Right hindlimb (tissue), 1 donor: ENCODE results near the gene PDE6H.

Experiments
- DNase-seq: peaks from one replicate; pipeline ENCODE4 v3.0.0-alpha.2; 2018

The PDE6H gene

DNA sequence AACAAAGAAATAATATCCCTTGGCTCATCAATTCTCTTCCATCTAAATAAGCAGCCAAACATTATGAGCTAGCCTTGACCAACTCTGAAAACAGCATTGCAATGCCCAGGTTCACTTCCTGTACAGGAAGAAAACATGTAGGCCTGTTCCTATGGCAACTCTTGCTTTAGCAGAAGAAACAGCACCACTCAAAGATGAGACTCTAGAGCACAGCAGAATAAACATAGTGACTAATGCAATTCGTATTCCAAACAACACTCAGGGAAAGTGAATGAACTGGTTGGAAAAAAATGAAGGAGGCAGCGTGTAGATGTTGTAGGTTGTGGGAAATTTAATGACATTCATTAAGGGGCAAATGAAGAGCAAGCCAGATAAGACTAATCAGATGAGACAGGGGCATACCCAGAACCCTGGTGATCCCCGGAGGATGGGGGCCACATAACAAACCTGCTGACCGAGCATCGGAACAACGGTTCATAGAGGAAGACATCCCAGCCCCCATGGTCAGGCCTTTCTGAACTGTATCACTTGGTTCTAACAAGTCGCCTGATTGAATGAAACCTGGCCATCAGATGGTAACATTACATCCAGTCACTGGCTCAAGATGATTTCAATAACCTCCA is 20.4 kb upstream of the PDE6H start:
- no peak for DNase-seq

DNA sequence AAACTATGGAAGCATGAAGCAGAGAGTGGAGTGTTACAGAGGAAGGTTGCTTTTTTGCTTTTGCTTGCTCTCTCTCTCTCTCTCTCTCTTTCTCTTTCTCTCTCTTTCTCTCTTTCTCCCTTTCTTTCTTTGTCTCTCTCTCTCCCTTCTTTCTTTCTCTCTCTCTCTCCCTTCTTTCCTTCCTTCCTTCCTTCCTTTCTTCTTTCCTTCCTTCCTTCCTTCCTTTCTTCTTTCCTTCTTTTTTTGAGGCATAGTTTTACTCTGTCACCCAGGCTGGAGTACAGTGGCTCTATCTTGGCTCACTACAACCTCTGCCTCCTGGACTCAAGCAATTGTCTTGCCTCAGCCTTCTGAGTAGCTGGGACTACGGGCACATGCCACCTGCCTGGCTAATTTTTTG is 19.1 kb upstream of the PDE6H start:
- DNase-seq, result no peak

DNA sequence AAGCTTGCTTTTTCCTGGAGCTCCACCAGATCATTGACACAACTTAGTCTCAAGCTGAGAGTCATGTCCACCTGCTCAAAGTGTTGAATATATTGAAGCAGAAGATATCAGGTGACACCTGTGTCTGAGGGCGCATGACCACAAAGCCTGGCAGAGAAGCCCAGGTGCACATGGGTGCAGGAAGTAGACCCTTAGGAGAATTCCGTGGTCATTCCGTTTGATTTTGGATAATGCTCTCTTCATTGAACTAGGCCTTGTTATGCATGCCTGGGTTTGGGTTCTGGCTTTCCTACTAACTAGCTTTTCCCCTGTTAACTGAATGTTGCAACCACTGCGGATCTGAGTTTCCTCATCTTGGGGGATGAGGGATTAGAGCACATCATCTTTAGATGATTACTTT is 18.6 kb upstream of the PDE6H start:
- no peak for DNase-seq

DNA sequence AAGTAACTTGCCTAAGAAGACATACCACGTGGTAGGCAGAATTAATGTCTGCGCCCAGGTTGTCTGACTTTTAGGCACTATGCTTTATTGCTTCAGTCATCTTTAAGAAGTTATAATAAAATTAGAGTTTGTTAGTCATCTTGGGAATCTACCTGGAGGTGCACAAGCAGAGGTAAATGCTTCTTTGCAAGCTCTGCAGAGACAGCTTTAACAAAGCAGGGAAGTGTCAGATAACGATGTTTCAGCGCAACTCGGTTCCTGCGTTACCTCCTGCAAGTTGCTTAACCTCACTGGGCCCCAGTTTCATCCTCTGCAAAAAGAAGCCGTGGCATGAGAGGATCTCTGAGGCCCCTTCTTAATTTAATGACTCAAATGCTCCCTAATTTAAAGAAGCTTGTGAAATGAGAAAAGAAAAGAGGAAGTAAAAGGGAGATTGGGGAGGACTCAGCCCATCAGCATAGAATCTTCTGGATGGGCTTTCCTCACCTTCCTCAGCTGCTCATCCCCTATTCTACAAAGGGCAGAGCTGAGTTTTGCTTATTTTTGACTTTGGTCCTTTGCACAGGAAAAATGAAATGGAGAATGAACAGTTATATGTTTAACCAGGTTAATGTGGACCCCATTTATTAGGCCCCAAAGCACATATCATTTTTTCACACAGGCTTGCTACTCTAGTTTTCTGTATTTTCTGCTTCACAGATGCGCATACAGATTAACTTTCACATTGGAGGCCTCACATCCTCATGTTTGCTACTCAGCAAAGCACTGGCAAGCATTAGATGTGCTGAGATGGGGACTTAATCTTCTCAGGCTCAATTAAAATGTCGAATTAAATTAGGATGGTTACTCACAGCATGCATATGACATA is 16.6 kb upstream of the PDE6H start:
- DNase-seq, result no peak

DNA sequence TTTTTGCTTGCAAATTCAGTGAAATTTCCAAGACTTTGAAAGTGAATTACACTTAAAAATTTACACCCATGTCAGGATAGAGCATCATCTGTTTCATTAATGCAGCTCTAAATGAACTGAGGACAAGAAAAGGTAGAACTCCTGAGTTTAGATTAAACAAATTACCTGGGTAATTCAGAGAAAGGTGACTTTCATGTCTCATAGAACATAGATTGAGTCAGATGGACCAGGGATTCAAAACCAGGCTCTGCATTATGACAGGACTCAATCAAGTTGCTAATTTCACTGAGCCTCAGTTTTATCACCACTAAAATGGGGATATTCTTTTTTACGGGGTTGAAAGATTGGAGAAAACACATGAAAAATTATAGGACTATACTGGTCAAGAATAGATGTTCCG is 15.9 kb upstream of the PDE6H start:
- no peak for DNase-seq

DNA sequence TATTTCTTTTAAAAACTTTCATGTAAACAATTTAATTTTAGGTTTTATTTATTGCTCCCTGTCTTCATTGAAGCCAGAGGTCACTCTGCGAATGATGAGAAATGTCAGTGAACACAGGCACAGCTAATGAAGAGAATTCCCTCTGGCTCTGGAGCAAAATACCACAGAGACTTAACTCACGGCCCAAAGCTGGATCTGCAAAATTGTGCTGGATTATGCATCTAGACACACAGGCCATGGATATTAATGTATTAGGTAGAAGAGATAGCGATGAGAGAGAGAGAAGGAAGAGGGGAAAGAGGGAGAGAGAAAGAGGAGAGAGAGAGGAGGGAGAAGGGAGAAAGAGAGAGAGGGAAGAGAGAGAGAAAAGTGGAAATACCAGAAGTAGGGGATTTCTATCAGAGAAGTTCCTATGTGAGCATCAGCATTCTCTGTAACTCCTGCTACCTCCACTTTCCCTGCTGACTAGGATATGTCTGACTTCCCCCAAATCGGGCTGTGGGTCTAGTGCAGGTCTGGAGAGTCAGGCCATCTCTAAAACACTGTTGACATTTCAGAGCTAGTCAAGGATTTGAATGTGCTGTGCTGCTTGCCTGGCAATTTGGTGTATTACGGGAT is 15.2 kb upstream of the PDE6H start:
- no peak for DNase-seq

DNA sequence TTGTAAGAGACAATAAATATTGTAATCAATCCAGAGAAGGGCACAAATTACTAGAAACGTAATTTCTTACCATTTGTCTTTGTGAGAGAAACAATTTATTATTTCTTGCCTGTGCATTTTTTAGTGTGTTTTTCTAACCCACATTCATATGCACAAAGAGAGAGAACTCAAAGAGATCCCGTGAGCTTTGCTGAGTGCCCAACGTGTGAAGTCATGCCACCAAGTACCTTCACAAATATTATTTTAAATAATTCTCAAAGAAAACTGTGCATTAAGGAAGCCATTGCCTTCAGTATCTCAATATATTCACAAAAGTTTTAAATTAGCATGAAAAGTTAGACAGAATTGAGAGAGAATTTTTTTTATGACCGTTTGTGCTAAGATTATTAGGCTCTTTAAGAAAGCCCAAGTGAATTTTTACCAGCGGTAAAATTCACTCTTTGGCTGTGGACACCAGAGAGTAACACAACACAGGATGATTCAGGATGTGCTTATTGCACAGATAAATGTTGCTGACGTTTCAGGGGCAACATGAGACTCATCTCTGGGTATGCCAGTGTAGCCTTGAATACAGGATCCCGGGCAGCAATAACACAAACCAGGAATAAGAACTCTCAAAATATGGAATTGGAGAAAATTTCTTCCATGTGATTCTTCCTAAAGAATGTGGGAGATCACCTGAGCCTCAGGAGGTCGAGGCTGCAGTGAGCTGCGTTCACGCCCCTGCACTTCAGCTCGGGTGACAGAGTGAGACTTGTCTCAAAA is 14.3 kb upstream of the PDE6H start:
- DNase-seq, result no peak

DNA sequence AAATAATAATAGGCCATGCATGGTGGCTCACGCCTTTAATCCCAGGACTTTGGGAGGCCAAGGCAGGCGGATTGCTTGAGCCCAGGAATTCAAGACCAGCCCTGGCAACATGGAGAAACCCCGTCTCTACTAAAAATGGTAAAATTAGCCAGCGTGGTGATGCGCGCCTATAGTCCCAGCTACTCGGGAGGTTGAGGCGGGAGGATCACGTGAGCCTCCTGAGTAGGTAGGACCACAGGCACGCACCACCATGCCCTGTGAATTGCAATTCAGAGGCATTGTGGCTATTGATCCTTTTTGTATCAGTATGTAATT is 13.8 kb upstream of the PDE6H start:
- DNase-seq, result no peak

DNA sequence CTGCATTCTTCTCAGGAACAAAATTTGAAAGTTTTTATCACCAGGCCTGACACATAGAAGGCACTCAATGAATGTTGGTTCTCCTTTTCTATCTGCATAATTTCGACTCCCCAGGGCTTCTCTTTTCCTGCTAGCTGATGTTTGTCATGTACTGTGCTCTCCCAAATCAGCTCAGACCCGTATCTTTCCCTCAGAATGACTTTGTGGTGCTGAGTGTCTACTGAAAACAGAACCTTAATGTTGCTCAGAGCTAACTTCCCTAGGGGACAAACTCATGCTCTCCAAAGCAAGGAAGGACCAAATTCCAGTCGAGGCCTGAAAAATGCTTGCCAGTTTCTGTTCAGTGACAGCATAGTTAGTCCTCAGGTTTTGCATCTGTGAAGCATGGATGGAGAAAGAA is 13.4 kb upstream of the PDE6H start:
- no peak for DNase-seq

DNA sequence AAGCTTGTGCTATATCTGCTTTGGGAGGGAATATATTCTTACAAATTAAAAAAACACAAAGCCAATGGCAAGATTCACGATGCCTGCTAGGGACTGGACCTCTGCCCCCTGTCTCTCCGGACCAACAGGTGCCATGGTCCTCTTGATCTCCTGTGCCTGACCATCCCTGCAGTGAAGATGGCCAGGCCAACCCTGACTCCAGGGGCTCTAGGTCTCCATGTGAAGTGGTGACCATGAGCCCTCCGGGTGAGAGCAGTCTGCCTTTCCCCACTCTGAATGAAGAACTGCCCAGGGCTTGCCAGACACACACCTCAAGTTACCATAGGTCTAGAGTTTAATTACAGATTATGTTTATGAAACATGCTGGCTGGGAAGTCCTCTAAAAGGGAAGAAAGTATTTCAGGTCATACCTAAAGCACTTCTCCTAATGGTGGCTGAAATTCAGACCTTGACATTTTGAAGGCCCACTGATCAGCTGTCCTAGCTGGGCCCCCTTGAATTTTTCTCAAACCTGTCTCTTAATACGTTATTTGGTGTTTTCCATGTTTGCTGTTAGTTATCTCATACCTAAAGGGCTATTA is 12.8 kb upstream of the PDE6H start:
- DNase-seq, result no peak

DNA sequence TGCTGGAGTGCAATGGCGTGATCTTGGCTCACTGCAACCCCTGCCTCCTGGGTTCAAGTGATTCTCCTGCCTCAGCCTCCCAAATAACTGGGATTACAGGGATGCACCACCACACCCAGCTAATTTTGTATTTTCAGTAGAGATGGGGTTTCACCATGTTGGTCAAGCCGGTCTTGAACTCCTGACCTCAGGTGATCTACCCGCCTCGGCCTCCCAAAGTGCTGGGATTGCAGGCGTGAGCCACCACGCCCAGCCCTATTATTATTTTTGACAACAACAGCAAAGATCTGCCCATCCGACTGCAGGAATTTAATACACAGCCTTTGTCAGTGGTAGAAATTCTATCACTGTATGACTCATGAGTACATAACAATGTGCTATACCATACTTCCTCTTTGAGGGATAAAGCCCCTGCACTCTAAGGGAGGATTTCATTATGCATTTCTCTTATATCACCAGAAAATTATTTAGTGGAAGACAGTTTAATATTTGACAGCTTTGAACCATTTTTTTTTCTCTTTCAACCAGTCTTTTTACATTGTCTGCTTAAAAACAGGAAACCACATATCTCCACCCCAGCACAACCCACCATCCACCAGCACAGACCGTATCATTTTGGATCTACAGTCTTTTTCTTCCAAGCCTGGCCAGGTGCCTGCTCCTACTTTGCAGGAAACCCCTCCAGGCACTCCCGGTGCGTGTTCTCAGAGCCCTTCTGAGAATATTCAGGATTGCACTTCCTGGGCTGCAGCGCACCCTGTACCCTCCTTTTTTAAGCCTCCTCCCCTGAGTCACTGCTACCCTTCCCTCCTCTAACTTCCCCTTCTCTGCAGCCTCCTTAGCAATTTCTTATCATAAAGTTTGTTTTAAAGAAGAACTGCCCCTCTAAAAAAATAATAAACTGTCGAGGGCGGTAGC is 12.0 kb upstream of the PDE6H start:
- no peak for DNase-seq

DNA sequence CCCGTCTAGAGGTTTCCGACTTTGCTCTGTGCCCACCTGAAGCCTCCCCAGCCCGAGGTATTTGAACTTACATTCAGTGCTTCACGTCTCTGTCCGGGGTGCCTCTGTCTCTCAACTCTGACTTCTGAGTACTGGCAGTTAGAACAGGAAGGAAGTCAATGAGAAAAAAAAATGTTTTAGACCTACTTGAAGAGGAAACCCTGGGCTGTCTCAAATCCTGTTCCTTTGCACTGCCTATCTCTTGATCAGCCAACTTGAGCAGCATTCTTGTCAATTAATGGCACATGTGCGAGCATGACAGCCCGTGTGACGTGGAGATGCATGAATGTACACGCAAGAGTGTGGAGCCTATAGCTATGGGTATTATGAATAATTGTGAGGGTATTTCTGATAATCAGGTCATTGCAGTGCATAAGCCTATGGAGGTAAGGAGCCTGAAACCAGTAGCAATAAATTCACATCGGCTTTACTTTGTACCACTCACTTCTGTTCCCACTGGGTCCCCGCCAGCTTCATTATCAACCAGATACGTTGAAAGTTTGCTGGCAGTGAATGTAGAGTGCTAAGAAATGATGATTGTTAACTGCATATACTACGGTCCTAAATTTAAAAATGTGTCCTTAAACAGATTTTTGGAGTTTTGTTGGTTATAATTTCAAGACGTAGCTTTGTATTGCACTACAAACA is 11.2 kb upstream of the PDE6H start, which contains the start of gene ARHGDIB:
Gene ARHGDIB, minus strand, starts transcription at position 136 of the 687 bp plus-strand sequence. CDS start 10,889 bp downstream, outside the sequence.
- DNase-seq, result no peak

DNA sequence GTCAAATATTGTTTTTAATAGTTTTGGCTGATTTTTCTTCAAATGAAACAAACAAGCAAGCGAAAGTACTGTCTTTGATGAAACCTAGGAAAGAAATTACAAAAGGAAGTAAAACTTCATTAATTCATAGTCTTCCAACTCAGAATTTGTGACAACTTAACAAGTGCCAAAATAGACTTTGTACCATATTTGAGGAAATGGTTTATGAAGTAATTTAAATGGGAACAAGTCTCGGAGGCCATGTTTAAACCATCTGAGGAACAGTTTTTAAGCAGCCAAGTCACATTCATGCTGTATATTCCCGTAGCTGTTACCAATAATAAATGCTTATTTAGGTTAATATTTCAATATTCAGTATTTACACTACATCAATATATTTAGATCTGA is 10.7 kb upstream of the PDE6H start:
- DNase-seq, result no peak

DNA sequence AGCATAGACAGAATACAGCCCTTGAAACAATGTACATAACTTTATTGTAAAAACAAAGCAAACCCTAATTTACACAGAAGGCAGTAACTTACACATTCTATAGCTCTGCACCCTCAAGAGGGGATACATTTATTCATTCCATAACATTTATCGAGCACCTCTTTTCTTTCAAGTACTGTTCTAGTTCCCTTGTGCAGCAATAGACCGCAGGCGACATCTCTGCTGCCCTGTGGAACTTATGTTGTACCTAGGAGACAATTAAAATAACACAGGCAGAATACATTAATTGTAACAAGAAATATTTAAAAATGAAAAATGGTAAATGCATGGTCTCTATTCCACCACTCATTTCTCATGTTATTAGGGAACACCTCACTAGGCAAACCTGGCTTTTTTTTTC is 10.0 kb upstream of the PDE6H start:
- DNase-seq, result no peak

DNA sequence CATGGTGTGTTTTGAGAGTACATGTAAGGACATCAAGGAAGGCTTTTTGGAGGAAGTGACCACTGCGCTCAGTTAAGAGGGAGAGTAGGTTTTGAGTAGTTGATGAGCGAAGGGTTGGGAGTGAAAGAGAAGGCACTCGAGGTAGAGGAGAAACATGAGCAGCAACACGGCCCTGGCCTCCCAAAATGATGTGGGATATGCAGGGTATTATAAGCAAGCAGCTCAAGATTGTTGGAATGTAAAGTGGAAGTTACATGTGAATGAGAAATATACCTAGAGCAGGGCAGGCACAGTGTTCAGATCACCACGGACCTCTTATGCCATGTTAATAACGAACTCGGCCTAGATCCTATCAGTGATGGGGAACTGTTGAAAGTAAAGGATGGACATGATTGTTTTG is 9.3 kb upstream of the PDE6H start:
- DNase-seq, result no peak

DNA sequence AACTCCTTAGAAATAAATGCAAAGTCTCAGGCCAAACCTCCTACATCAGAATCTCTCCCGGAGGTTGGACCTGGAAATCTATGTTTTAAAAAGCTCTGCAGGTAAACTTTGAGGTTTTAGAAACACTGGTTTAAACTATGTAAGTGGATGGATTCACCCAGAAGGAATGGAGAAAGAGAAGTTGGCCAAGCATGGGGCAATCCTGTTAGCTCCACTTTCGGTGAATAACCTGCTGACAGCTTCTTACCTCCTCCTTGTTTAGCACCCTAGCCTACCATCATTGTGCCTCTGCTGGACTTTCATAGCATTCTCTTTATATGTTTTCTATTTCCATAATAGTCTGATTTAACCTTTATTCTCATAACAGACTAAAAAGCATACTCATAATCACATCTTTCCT is 8.4 kb upstream of the PDE6H start:
- no peak for DNase-seq

DNA sequence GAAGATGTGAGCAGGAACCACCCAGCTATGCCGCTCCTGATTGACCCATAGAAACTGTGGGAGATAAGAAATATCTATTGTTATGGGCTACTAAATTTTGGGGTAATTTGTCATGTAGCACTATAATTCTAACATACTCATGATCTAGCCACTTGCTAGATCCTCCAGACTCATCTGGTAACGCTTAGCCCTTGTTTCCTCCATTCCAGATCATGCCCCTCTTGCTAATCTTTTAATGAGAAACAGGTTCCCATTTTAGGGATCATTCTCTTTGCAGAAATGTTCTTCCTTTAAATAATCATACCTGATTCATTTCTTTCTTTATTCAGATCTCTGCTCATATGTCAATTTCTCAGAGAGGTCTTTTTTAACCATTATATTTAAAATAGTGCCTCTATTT is 7.6 kb upstream of the PDE6H start:
- no peak for DNase-seq

DNA sequence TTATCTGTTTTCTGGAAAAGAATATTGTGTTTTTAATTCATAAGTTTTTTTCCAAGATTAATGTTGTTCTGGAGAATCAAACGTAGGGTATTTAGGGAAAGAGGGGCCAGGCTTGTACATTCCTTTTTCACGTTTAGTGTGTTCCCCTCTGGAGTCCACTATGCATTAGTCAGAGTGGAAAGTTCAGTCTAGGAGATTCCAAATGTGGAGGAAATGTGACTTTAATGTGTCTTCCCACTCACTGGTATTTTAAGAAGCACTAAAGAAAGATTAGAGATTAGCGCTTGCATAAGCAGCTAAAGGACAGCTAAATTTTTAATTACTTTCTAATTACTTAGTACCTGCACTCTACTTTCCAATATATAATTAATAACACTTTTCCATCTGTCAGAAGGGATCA is 4.4 kb upstream of the PDE6H start:
- no peak for DNase-seq

DNA sequence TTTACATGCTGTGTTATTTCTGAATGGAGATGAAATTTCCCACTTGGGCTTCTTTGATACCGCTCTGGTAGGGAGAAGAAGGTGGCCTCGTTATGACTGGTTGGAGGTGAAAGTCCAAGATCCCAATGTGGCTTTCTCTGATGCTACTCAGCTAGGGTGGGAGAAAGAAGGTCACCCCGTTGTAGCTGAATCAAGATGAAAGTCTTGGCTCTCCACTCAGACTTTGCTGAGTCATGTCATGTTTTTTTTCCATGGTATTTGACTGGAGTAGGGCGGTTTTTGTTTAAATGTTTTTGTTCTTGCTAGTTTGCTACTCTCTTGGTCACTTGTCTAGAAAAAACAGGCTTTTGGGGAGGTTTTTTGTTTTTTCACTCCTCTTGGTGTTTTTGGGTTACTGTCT is 2.4 kb upstream of the PDE6H start:
- no peak for DNase-seq

DNA sequence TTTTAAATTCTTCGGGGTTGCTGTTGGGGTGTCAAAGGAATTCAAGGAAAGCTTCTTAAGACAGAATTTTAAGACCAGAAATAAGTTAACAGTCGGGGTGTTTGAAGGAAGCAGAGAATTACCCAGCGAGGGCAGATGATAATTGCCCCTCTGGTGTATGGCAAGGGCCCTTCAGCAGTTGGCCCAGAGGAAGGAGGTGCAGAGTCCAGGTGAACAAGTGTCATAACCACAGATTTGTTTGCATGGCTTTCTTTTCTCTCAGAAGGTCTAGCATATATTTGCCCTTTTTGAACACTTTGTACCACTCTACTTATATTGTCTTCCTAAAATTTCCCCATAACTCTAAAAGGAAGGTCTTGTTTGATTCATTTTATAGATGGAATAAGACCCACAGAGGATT is 1.8 kb downstream of the PDE6H start:
- no peak for DNase-seq

DNA sequence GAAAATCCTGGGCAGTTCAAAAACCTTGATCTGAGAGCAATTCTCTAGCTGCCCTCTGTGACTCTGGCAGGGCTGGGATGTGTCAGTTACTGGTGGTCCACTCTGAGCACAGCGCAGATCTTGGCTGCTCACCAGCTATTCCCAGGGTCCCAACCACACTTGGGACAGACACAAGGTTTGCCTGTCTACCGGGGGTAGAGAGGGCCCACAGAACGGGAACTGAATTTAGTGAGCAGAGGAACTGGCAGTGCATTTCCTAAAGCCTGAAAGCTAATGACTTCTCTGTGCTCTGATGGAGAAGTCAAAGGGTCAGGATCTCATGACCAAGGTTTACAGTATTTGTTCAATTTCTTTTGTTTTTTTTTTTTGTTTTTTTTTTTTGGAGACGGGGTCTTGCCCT is 2.6 kb downstream of the PDE6H start:
- DNase-seq, result no peak

DNA sequence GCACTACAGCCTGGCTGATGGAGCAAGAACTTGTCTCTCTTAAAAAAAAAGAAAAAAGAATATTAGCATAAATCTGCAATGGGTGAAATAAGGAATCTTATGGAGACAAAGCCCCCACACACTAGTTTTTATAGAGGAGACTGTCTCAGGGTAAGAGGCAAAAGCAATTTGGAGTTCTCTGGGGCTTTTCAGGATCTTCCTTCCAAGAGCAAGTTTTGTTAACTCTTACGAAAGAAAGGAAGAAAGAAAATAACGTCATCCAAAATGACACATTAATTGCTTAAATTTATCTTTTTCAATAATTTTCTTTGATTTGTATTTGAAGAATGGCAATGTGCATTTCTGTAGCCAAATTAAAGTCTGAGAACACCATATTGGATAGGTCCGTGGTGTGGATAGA is 3.8 kb downstream of the PDE6H start:
- DNase-seq, result no peak
